HG02763 (cell line): Measurements from ENCODE around the gene ATP8B3.

Source experiments
- ATAC-seq: cut with Tn5 transposase; IDR thresholded peaks from one replicate; pipeline ENCODE4 v1.9.1; 2021; ENCODE audit warnings: mild to moderate bottlenecking, moderate library complexity; ENCODE audit not compliant: unreplicated experiment

The ATP8B3 gene

DNA sequence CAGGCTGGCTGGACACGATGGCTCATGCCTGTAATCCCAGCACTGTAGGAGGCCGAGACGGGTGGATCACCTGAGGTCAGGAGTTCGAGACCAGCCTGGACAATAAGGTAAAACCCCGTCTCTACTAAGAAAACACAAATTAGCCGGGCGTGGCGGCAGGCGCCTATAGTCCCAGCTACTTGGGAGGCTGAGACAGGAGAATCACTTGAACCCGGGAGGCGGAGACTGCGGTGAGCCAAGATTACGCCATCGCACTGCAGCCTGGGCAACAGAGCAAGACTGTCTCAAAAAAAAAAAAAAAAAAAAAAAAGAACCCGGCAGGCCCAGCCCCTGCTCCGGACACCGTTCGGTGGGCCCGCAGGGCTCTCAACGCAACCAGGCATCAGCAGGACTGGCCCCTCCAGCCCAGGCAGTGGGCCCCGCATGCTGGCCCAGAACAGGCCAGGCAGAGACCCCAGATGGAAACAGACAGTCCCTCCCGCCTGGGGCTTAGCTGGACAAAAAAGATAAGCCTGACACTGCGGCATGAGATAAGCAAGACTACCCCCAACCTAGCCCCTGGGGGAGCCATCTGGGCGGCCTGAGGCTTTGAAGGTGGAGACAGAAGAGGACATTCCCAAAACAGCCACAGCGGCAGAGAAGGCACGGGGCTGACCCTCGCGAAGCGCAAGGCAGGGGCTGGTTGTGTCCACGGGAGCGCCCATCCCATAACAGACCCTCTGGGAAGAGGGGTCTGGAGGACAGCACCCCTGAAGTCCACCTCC lies 24.6 kb upstream of the ATP8B3 start:
- no peak for ATAC-seq

DNA sequence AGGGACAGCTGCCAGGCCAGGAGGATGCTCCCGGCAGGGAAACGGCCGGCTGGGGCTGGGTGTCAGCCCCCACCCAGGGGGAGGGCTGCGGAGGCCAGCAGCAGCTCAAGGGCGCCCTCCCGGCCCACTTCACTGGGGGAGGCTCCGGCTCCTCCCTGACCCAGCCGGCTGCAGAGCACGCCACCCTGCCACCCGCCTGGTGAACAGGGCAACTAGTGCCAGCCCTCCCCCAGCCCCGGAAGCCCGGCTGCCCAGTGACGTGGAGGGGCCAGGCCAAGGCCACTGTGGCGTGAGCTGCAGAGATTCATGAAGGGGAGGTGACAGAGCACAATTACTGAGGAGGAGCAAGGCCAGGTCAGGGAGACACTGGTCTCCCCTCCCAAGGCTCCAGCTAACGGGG lies 21.5 kb upstream of the ATP8B3 start:
- no peak for ATAC-seq

DNA sequence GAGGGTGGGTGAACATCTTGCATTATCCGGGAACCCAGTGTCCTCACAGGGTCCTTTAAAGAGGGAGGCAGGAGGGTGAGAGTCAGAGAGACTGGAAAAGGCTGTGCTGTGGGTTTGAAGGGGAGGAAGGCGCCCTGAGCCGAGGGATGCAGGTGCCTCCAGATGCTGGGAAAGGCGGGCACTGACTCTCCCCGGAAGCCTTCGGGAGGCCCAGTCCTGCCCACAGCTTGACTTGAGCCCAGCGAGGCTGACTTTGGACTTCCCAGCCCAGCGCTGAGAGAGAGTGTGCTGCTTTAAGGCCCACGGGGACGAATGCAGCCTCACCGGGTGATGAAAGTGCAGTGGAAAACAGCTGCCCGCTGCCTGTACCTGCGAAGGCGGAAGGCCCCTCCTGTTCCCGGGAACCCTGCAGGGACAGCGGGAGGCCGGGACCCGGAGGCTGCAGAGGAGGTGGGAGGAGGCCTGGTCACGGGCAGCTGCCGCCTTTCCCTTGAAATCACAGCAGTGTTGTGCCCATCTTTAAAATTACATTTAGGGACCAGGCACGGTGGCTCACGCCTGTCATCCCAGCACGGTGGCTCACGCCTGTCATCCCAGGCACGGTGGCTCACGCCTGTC lies 20.1 kb upstream of the ATP8B3 start:
- ATAC-seq, result no peak

DNA sequence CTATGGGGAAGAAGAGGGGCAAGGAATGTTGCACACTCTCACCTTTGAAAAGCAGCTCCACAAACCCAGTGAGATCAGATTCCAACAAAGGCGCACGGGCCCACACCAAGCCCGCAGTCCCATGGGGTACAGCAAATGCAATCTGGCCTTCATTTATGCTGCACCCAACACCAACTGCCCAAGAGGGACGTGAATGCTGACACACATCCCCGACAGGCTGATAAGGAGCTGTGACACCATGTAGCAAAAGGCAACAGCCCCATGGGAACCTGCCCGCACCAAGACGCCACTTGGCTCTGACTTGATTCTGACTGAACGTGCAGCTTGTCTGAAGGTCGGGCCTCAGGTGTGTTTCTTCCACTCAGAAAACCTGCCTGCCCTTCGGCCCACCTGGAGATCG lies 18.9 kb upstream of the ATP8B3 start:
- ATAC-seq, result no peak

DNA sequence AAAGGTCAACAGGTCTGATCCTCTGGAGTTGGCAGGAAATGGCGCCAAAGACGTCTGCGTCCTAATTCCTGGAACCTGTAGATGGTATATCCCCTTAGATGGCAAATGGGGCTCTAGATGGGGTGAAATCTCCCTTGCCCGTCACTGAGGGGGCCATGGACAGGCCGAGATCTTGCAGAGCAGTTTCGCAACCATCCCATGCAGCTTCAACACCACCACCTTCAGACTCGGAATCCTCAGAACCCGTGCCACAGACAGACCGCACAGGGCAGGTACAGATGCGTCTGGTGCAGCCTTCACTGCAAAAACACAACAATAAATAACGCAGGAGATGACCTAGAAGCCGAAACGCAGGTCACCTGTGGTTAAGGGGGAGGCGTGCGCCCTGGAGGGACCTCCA lies 18.5 kb upstream of the ATP8B3 start:
- ATAC-seq, result no peak

DNA sequence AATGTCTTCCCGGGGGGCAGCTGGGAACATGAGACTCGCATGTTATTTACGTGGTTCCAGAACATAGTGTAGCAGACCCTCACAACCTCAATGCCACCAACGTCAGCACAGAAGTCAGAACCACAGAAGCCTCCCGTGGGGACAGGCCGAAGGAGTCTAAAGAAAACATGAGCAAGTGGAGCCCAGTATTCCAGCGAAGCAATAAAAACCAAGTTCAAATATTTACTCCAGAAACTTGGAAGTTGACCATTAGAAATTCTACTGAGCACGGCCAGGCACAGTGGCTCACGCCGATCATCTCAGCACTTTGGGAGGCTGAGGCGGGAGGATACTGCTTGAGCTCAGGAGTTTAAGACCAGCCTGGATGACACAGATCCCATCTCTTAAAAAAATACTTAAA lies 17.9 kb upstream of the ATP8B3 start:
- ATAC-seq, result no peak

DNA sequence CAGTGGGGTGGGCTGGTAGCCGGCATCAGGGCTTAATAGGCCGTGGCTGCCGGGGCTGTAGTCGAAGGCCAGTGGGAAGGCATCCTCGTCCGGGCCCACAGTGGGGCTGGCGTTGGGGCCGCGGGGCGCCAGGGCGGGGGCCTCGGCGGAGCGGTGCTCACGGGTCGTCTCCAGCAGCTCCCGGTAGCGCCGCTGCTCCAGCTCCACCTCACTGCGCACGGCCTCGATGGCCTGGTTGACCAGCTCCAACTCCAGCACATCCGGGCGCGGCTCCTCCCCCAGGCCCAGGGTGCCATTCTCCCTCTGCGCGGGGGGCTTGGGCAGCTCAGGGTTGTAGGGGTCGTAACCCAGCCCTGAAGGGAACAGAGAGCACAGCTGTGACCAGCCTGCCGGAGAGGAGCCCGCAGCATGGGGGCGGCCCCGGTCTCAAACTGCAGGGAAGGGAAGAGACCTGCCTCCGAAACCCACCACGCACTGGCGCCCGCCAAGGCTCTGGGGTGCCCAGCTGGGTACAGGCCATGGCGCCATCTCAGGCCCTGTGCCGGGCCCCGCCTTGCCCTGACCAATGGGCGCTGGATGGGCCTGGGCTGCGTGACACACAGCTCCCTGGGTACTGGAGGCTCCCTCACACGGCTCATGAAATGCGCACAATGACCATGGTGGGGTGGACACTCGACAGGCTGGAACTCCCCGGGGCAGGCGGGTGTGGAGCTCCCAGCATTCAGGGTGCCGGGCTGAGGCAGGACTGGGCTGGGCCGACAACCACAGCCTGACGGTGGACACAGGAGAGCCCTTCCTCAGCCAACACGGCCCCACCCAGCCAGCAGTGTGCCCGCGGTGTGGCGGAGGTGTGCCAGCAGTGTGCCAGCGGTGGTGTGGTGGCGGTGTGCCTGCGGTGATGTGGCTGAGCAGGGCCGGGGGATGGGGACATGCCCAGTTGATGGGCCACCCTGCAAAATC lies 16.5 kb upstream of the ATP8B3 start:
- no peak for ATAC-seq

DNA sequence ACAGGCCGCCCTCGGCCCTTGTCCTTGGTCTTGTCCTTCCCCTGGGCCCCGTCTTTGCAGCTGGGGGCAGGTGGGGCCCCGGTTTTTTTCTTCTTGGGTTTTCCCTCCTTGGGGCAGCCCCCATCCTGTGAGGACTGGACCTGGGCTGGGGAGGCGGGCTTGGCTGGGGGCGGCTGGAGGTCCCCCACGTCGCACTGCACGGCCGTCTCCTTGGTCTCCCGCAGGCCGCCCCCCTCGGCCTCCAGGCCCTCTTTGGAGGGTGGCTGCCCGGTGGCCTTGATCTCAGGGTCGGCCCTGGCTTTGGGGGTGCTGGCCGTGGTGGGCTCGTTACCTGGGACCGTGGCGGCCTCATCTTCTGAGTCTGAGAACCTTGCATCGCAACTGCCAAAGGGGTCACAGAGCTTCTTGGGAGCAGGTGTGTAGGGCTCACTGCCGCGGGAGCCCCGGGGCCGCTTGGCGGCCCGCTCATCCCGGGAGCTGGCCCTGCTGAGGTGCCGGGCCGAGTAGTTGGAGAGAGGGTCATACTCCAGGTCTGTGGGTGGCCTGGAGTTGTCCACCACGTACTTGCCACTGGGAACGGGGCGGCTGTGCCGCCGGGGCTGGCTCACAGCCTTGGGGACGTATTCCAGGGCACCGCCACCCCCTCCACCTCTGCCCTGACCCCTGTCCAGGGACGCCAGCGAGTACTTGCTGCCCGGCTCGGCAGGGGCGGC lies 15.6 kb upstream of the ATP8B3 start:
- no peak for ATAC-seq

DNA sequence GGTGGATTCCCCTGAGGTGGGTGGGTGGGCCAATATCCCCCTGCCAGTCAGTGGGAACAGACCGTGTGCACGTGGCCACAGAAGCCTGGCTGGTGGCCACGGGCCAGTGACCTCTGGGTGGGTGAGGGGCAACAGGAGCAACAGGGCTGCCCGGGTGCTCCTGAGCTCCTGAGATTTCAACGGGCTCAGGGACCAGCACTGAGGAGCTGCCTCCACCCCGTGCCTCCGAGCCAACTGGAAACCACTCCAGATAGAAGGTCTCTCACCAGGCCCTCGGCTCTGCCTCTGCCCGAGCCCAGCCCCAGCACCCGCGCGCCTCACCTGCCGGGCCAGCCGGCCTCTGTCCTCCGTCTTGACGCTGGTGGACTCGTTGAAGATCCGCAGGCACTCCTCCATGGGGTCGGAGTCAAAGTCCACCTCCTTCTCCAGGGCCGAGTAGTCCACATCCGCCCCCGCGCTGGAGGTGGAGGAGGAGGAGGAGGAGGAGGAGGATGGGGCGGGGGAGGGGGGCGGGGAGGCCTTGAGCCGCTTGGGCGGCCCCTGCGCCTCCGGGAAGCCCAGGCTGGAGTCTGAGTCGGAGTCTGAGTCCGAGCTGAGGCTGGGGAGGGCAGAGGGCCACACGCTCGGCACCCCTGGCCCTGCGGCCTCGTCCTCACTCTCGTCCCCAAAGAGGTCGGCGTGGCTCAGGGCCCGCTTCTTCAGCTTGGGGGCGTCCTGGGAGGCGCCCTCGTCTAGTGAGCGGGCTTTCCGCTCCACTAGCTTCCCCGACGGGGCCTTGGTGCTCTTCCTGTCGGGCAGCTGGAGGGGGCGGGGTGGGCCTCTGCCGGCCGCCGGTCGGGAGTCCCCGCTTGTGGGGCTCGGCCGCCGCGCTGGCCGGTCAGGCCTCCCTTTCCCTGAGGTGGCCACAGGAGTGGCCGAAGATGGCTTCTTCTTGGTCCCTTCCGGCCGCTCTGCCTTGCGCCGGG lies 14.8 kb upstream of the ATP8B3 start:
- no peak for ATAC-seq

DNA sequence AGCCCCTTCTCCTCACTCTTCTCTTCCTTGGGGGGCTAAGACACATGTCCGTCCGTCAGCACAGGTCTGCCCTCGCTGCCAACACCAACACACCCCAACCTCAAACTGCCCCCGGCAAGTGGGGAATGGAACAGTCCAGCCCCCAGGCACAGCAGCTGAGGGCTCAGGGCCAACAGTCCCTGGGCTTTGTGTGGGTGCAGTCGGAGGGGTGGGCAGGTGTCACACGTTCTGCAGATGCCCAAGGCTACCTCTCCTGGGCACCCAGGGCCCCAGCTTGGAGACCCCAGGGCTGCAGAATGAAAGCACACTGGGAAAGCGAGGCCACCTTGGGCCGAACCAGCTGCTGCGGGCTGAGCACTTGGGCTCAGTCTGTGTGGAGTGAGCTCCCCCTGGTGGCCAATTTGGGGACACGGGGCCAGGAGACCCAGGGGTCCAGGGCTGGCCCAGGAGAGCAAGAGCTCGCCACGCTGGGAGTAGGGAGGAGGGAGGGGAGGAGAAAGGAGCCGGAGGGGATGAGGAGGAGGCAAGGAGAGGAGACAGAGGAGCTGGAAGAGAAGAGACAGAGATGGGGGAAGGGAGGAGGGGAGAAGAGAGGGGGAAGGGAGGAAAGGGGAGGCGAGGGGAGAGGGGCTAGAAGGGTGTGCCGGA lies 14.0 kb upstream of the ATP8B3 start:
- no peak for ATAC-seq

DNA sequence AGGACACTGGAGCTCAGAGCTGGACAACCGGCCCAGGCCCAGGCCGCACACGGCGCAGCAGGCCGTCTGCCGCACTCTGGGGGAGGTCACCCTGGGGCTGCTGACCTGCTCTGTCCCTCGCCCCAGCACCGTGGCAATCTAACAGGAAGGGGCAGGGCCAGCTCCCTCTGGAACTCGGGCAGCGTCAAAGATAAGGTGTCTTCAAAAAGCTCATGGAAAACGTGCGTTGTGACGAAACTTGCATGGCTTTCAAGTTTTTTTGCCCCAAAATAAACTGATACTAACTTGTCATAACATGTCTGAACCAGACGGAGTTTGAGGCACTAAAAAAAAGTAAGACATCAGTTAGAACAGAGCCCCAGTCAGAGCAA lies 12.2 kb upstream of the ATP8B3 start:
- no peak for ATAC-seq

DNA sequence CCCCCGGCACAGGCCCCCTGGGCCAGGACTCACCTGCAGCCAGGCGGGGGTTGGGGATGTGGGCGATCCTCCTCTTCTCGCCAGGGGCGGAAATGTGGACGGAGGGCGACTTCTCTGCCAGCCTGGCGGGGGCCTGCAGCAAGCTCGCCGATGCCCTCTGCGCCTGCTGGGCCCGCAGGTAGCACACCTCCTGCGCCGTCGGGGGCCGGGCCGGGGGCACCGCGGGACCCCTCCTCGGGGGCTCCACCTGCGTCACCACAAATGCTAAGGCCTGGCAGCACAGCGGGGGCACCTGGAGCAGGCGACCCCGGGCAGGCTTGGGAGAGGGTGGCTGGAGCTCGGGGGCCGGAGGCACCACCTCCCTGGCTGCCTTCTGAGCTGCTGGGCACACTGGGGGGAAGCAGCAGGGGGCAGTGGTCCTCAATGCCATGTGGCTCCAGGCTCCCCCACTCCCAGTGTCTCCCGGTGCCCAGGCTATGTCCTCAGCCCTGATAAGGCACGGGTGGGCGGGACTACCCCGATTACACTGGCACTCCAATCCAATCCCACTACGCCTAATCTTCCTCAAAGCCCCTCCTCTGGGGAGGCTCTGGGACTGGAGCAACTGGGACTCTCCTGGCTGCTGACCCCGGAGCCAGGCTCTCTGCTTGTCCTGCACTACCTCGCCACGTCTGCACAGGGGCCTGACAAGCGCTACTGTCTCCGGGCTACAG lies 11.6 kb upstream of the ATP8B3 start:
- no peak for ATAC-seq

DNA sequence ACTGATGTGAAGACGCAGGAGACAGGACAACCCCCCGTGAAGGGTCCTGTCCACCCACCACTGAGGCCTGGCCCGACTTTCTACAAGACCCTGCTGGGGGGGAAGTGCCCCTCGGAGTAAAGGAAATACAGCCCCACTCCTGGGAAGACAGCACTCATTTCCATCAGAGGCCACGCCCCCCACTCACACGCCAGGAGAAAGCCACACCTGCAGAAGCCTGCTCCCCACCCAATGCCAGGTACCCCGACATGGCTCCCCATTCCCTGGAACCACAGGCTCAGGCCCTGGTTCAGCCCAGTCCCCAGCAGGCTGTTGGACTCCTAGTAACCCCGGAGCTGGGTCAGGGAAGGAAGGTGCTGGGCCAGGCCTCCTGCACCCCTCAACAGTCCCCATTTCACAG lies 10.9 kb upstream of the ATP8B3 start:
- ATAC-seq, result no peak

DNA sequence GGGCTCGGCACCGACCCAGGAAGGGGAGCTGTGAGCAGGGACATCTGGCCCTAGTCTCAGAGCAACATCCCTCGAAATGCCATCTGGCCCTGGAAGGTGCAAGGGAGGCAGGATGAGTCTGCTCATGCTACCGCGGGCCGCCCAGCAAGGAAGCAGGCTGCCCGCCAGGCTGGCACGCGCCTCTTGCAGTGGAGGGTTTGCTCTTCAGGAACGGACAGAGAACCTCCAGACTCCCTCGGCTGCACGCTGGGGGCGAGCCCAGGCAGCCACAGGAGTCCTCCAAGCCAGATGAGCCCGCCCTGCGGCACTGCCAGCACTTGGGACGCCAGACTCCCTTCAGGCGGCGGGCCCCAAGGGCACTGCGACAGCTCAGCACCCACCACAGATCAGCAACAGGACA lies 10.1 kb upstream of the ATP8B3 start:
- no peak for ATAC-seq

DNA sequence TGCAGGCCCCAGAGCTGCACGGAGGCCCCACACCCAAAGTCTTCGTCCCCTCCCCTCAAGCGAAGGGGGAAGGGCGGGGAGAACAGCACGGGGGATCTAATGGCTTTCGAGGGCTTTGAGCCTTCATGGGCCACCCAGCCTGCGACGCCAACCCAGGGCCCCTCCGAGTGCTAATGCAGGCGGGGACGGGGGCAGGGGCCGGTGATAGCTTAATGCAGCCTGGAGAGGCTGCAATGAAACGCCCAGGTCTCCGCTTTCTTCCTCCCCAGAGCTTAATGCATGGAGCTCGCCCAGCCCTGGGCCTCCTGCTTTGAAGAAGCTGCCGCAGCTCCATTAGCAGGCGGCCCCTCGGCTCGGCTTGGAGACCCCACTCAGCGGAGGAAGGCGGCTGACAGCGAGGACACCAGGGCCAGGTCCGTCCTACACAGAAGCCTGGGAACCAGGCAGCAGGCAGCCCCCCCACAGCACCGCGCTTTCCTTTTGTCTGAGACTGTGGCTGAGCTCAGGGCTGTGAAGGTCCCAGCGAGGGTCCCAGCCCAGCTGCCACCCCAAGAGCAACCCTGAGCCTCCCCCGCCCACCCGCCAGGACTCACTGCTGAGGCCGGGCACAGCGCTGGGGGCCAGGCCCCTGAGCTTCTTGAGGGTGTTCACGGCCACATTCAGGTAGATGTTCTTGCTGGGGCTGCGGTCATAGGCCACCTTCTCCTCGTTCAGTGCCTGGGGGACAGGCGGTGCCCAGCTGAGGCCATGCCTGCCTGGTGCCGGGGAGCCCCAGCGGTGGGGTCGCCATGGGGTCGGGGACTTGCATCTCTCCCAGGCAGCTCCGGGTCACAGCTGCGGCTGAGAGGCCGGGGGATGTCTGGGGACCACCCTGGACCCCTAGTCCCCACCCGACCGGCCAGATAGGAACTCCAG lies 7.5 kb upstream of the ATP8B3 start:
- no peak for ATAC-seq

DNA sequence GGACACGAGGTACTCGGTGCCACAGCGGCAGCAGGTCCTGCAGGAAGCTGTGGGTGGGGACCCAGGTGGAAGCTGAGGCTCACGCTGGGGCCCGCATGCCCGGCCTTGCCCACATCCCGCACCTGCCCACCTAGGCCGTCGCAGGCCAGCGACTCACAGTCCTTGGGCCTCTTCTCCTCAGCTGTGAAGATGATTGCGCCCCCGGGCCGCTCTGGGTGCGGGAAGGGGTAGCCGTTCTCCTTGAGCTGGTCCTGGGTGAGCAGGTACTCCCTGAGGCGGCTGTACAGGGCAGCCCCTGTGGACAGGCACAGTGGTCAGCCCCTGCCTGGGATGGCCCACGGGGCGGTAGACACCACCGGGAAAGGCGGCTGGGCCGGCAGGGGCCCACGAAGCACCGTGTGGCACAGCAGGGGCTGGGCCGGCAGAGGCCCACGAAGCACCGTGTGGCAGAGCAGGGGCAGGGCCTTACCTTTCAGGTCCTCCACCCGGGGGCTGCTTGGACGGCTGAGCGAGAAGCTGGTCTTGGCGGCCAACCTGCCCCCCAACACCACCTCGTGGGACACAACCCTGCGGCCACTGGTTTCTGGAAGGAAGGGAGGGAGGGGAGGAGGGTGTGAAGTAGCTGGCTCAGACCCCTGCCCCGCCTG lies 6.6 kb upstream of the ATP8B3 start:
- ATAC-seq, result no peak

DNA sequence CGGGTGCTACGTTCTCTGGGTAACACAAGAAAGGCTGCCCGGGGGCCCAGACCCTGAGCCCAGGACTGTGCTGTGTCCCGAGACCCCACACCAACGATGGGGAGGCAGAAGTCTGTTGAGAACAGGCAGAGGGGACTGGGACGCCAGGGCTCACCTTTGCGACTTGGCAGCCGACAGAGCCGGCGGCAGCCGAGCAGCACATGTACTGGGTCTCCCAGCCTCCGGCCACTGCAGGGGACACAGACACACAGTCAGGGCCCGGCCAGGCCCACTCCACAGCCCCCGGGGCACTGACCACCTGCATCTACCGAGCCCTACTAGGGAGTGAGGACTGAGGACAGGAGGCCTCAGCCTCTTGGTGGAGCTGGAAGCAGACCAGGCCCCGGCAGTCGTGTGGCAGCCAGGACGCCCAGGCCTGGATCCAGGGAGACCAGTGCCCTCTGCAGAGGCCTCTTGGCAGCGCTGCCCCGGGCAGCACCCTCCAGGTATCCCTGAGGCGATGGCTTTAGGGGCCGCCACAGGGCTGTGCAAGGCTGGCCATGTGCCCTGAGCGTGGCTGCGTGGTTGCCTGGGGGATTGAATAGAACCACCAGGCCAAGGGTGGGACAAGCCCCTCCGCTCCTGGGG lies 5.6 kb upstream of the ATP8B3 start:
- ATAC-seq, result no peak
